Measurements from ENCODE around the gene STARD3NL.
"Not testable (repeated sequence)": the region's sequence is repeated elsewhere in the genome, so short reads cannot be mapped to it uniquely, and the experiment has no call there.

Gene STARD3NL

DNA sequence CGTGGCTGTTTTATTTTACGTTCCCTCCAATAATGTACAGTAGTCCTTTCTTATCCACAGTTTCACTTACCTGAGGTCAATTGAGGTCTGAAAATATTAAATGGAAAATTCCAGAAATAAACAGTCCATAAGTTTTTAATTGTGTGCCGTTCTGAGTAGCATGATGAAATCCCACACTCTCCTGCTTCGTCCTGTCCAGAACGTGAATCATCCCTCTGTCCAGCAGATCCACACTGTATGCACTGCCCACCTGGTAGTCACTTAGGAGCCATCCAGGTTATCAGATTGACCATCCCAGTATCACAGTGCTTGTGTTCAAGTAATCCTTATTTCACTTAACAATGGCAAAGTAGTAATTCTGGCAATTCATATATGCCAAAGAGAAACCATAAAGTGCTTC lies 46.3 kb downstream of the STARD3NL start:
- DNase-seq: no peak

DNA sequence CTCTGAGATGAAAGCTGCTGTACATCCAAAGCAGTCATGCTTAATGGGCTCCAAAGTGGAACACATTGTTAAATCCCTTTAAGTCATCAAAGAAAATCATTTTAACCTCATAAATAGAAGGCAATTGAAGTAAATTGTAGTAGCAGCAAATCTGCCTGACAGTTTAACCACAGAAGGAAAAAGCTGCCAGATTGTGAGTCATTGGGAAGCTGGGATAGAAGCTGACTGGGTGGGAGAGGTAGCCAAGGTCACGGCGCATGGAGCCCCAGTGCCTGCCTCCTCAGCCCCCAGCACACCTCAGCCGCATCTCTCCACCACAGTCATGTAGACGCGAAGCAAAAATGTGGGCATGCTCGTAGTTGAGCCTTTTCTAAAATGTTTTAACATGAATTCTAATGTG lies 51.3 kb downstream of the STARD3NL start:
- no peak for DNase-seq

DNA sequence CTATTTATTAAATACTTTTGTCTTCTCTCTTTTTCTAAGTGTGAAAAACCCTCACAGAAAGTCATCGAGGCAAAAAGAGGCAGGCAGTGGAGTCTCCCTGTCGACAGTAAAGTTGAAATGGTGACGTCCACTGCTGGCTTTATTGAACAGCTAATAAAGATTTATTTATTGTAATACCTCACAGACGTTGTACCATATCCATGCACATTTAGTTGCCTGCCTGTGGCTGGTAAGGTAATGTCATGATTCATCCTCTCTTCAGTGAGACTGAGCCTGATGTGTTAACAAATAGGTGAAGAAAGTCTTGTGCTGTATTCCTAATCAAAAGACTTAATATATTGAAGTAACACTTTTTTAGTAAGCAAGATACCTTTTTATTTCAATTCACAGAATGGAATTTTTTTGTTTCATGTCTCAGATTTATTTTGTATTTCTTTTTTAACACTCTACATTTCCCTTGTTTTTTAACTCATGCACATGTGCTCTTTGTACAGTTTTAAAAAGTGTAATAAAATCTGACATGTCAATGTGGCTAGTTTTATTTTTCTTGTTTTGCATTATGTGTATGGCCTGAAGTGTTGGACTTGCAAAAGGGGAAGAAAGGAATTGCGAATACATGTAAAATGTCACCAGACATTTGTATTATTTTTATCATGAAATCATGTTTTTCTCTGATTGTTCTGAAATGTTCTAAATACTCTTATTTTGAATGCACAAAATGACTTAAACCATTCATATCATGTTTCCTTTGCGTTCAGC lies 52.0 kb downstream of the STARD3NL start:
- no peak for DNase-seq

DNA sequence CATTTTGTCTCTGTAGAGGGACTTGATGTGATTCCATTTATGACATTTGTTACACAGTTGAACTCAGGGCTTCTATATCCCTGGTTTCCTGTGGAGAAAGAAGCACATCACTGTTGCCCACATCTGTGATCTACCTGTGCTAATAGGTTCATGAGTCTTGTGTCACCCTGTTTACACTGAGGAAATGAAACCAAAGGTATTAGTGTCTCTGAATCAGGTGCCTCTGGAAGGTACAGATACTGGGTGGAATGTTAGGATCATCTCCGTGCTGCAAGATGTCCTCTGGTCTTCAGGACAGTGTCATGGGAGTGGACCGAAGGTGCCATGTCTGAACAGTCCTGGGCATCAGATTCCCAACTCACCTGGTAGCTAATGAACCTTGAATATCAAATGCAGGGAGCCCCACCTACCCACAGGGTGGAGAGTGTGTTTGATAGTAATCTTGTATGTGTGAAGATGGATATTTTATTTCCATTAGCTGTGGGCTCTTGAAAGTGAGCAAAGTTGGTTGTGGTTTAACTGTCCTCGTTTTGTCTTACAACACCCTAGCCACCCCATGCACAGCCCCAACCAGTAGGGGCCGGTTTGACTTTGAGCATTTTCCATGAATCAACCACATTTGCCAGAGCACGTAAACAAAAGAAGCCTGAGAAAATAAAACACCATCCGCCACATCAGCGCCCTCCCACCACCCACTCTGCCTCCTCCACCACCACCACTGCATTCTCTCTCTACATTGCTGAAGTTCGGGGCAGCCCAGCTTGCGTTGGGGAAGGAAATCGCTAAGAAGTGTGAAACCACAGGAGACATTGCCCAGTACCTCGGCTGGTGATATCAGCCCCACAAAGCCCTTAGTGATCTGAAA lies 54.7 kb downstream of the STARD3NL start:
- peak; percentile 40 for DNase-seq

DNA sequence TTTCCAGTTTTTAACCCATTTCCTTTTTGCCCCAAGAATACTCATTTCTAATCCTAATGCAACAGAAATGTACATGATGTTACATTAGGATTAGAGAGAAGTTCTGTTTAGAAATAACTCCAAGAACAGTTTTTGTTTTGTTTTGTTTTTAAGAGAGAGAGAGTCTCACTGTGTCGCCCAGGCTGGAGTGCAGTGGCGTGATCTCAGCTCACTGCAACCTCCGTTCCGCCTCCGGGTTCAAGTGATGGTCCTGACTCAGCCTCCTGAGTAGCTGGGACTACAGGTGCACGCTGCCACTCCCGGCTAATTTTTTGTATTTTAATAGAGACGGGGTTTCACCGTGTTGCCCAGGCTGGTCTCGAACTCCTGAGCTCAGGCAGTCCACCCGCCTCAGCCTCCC lies 56.7 kb downstream of the STARD3NL start:
- not testable (repeated sequence) for DNase-seq

DNA sequence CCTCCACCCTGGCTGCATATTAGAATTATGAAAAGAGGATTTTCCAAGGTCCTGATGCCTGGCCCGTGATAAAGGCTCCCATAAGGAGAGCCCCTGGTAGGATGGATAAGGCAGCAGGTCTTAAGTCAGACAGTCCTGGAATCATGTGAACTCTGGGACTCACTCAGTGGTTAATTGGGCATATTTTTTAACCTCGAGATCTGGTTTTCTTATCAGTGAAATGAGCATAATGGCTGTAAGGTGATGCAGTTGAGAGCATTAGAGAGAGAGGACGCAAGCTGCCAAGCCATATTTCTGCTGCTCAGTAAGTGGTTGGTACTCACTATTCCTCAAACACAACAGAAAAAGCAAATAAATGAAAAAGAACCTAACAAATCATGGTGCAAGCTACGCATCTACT lies 57.6 kb downstream of the STARD3NL start:
- no peak for DNase-seq

DNA sequence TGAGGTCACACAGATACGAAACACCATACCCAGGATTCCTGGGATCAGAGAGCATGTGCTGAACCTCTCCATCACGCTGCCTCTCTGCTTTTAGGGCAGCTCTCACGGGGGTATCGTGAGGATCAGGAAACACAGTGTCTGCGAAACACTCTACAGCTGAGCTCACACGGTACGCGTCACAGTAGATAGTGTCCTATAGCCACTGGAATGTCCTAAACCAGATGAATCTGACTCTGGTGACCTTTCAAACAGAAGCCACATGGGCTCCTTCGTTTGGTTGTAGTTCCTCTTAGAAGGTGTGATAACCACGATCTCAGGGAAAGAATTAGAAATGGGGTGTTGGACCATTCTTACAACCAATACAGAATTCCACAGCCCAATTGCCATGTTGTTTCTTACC lies 61.1 kb downstream of the STARD3NL start:
- DNase-seq: not testable (repeated sequence)

DNA sequence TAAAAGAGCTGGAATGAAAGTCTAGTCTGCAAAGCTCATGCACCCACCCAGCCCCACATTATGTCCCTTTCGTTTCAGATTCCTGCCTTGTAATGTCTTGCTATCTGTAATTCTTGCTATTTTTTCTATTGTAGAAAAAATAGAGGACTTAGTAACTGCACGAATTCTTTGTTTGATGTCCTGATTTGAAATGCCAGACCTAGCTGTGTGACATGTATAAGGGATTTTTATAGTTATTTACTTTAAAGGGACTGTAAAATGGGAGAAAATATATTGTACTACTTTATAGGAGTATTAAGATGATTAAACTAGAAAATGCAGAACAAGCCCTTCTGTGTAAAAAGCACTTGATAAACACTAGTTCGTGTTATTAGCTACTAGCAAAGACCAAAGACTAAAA lies 63.0 kb downstream of the STARD3NL start:
- DNase-seq: no peak

DNA sequence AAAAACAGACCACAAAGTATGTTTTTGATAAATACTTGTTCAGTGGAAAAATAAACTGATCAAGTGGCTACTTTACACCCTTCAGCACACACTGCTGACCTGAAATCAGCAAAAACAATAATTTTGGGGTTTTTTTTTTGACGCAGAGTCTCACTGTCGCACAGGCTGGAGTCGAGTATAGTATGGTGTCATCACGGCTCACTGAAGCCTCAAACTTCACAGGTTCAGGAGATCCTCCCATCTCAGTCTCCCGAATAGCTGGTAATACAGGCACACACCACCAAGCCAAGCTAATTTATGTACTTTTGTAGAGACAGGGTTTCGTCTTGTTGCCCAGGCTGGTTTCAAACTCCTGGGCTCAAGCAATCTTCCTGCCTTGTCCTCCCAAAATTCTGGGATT lies 64.8 kb downstream of the STARD3NL start:
- no peak for DNase-seq

DNA sequence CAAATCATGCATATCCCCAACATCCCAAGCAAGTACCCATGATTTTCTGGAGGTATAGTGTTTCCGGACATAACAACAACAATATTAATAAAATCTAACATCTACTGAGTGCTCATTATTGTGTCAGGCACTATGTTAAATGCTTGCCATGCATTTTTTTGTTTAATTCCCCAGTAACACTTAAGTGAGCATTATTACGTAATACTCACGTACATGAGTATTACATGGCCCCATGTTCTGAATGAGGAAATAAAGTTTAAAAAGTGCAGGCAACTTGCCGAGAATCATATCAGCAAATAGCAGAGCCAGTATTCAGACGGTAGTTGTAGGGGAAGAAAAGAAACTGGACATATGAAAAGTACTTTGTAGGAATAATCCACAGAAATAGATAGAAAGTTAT lies 65.3 kb downstream of the STARD3NL start:
- not testable (repeated sequence) for DNase-seq

DNA sequence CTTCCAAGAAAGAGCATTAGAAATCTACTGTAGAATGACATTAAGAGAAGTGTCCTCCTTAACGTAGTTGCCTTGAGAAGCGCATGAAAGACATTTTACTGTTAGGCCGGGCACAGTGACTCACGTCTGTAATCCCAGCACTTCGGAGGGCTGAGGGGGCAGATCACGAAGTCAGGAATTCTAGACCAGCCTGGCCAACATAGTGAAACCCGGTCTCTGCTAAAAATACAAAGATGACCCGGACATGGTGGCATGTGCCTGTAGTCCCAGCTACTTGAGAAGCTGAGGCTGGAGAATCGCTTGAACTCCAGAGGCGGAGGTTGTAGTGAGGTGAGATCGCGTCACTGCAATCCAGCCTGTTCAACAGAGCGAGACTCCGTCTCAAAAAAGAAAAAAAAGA lies 66.5 kb downstream of the STARD3NL start:
- DNase-seq: no peak

DNA sequence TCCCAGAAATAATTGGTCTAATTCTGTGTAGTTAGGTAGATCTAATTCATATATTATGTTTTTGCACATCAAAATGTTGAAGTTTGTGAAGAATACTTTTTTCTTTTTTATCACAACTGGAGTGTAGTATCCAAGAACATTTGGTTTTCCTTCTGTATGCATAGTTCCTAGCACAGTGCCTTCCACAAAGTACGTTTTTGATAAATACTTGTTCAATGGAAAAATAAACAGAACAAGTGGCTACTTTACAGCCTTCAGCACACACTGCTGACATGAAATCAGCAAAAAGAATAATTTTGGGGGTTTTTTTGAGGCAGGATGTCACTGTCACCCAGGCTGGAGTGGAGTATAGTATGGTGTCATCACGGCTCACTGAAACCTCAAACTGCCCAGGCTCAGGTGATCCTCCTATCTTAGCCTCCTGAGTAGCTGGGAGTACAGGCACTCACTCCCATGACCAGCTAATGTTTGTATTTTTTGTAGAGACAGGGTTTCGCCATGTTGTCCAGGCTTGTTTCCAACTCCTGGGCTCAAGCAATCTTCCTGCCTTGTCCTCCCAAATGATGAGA lies 67.4 kb downstream of the STARD3NL start:
- DNase-seq: no peak

DNA sequence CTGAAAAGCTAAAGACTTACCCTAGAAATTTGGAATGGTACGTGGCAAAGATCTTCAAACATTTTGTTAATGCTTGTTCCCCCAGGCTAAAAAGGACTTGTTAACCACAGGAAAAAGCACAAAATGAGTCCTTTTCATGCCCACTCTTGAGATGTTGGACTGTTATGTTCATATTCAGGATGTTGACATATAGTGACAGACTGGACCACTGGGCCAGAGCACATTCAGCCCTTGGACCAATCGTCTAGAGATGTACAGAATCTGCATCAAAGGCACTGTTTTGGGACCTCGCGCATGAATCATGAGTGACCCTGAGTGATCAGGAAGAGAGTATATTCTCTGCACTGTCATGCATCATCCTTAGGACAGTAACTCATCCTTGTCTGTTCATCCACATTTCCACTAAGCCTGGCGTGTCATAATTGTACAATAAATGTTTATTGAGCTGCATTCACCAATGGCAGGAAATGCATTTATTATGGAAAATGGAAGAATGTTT lies 70.1 kb downstream of the STARD3NL start:
- no peak for DNase-seq

DNA sequence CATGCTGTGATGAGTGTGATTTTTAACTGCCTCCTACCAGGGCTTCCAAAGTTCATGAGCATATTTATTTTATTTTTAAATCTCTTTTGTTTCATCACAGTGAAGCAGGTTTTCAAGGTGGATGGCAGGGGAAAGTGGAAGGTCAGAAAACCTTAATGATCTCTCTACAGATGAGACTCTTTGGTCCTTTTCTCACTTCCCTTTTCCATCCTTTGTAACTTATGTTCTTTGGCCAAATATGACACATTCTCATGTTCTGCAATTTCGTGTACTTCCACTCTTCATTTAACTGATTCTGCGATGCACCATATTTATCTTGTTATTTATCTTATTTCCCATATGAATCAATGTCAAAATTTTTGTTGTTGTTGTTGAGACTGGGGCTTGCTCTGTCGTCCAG lies 71.8 kb downstream of the STARD3NL start:
- not testable (repeated sequence) for DNase-seq

DNA sequence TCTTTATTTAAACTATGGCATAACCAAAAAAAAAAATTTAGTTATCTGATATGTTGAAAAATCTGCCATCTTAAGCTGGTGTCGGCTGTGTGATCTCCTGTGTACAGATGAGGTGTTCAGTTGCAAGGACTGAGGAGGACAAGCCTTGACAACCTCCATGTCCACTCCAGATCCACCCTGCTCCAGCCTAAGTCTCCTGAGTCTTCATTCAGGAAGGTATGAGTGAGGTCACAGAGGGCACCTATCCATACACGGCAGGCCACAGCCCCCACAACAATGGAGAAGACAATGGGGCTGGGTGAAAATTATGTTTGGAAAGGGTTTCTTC lies 79.3 kb downstream of the STARD3NL start:
- DNase-seq: no peak

DNA sequence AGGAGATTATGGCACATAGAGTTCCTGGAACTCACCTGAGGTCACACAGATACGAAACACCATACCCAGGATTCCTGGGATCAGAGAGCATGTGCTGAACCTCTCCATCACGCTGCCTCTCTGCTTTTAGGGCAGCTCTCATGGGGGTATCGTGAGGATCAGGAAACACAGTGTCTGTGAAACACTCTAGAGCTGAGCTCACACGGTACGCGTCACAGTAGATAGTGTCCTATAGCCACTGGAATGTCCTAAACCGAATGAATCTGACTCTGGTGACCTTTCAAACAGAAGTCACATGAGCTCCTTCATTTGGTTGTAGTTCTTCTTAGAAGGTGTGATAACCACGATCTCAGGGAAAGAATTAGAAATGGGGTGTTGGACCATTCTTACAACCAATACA lies 81.1 kb downstream of the STARD3NL start:
- DNase-seq: not testable (repeated sequence)

DNA sequence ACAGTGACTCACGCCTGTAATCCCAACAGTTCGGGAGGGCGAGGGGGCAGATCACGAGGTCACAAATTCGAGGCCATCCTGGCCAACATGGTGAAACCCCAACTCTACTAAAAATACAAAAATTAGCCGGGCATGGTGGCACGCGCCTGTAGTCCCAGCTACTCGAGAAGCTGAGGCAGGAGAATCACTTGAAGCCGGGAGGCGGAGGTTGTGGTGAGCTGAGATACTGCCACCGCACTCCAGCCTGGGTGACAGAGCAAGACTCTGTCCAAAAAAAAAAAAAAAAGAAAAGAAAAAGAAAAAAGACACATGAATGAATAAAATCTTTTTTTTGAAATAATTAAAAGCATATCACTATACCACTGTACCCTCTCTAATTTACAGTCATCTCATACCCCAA lies 83.6 kb downstream of the STARD3NL start:
- not testable (repeated sequence) for DNase-seq

DNA sequence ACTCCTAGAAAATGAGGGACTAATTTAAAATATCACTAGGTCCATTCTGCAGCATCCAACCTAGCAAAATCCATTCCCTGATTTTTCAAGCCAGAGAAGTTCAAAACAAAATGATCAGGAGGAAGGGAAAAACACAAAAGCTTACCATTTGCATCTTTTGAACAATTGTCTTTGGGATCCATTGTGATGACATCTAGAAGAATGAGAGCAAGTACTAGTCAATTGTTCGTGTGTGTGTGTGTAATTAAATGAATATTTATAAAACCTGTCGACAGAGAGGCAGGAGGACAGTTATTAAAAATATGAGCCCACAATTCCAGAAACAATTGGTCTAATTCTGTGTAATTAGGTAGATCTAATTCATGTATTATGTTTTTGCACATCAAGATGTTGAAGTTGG lies 84.0 kb downstream of the STARD3NL start:
- not testable (repeated sequence) for DNase-seq

DNA sequence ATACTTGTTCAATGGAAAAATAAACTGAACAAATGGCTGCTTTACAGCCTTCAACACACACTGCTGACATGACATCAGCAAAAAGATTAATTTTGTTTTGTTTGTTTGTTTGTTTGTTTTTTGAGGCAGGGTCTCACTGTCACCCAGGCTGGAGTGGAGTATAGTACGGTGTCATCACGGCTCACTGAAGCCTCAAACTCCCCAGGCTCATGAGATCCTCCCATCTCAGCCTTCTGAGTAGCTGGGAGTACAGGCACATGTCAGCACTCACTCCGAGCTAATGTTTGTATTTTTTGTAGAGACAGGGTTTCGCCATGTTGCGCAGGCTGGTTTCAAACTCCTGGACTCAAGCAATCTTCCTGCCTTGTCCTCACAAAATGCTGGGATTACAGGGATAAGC lies 84.5 kb downstream of the STARD3NL start:
- no peak for DNase-seq

DNA sequence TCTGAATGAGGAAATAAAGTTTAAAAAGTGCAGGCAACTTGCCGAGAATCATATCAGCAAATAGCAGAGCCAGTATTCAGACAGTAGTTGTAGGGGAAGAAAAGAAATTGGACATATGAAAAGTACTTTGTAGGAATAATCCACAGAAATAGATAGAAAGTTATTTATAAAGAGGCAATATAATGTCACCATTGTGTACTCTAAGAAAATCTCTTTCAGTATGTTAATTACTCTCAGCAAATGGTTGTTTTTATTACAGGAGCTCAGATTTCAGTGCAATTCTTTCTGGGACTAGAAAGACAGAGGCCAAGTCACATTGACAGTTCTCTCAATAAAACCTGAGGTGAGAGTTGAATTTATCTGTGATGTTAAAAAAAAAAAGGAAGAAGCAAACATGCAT lies 85.2 kb downstream of the STARD3NL start:
- DNase-seq: not testable (repeated sequence)

DNA sequence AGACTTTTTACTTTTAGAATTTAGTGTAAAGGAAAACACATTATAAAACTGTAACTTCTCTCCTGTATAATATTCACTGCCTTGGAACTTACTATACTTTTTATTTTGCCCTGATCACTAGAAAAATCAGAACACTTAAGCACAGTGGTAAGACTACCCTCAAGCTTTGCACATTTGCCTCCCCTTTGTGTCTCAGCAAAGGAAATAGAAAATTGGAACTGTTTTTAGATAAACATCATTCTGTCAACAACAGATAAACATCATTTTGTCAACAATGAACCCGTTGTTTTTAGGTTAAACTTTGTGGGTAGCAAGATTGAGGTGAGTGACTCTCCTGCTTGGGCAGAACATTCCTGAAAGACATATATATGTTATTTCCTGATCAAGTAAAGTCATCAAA lies 86.6 kb downstream of the STARD3NL start:
- not testable (repeated sequence) for DNase-seq

DNA sequence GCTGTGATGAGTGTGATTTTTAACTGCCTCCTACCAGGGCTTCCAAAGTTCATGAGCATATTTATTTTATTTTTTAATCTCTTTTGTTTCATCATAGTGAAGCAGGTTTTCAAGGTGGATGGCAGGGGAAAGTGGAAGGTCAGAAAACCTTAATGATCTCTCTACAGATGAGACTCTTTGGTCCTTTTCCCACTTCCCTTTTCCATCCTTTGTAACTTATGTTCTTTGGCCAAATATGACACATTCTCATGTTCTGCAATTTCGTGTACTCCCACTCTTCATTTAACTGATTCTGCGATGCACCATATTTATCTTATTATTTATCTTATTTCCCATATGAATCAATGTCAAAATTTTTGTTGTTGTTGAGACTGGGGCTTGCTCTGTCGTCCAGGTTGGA lies 87.9 kb downstream of the STARD3NL start:
- DNase-seq: not testable (repeated sequence)

DNA sequence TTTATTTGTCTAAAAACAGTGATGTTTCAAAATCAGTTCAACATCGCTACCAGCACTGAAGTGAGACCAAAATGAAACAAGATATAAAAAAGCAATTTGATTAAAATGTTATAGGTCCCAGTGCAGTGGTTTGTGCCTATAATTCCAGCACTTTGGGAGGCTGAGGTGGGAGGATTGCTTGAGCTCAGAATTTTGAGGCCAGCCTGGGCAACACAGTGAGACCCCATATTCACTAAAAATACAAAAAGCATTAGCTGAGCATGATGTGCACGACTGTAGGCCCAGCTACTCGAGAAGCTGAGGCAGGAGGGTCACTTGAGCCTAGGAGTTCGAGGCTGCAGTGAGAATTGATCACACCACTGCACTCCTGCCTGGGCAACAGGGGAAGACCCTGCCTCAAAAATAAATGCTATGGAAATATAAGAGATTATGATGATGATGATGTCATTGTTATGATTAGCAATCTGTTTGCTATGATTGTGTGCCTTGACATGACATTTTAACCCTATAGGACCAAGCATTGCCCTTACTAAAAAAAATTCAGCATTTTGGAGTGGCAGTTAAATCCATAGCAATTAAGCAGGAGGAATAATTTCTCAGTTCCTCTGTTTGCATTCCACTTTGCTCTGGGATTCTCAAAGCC lies 91.8 kb downstream of the STARD3NL start:
- not testable (repeated sequence) for DNase-seq
